ENCODE measurements around the gene GSC2. TPM values are rescaled to one million over a fixed set of nuclear protein-coding genes. Genes with fewer than 3 reads are reported as not detected.
A peak's percentile ranks its signal among the peaks of the same experiment; 100 is the strongest.

The GSC2 gene
- total and polyA plus RNA-seq, 9 of the 15 experiments (the other 6 are each of a cell fraction or from before 2014, with no cell fraction given): not detected

GRCh38 chr22:19177164-19178064 is 27.3 kb upstream of the GSC2 start (continued):
- TF ChIP-seq RREB1 (CRISPR knock-in tag; IDR thresholded peaks at IDR 0.05) (no peak), ZBTB1 (CRISPR knock-in tag; IDR thresholded peaks at IDR 0.05; ENCODE audit: borderline replicate concordance, low read depth) (no peak), FOXJ2 (tag; IDR thresholded peaks at IDR 0.05) (no peak), FOXA3 (CRISPR knock-in tag; conservative IDR thresholded peaks at IDR 0.05 in 1 of 2, IDR thresholded peaks at IDR 0.05 in 1 of 2) (no peak), HOMEZ (CRISPR knock-in tag; IDR thresholded peaks at IDR 0.05) (no peak), CREB3 (tag; conservative IDR thresholded peaks at IDR 0.05; ENCODE audit: low read depth) (no peak), CBFA2T2 (conservative IDR thresholded peaks at IDR 0.05) (no peak), ZNF586 (CRISPR knock-in tag; conservative IDR thresholded peaks at IDR 0.05) (peak; percentile 25; the same call in 1 of the 2 replicates), ATF1 (CRISPR knock-in tag; IDR thresholded peaks at IDR 0.05) (no peak), ATF1 (tag; IDR thresholded peaks at IDR 0.05) (no peak), ZC3H4 (CRISPR knock-in tag; IDR thresholded peaks at IDR 0.05; ENCODE audit: borderline replicate concordance) (no peak), EP300 (IDR thresholded peaks at IDR 0.05; ENCODE audit: low read length) (no peak), MCM7 (IDR thresholded peaks at IDR 0.05) (no peak), TGIF2 (CRISPR knock-in tag; IDR thresholded peaks at IDR 0.05) (no peak), LEF1 (IDR thresholded peaks at IDR 0.05) (no peak), NFXL1 (CRISPR knock-in tag; IDR thresholded peaks at IDR 0.05) (no peak), ELF2 (CRISPR knock-in tag; IDR thresholded peaks at IDR 0.05) (no peak), MLX (CRISPR knock-in tag; conservative IDR thresholded peaks at IDR 0.05) (peak; percentile 60 to 82; a peak in 1 of 4 replicates), TCF7 (IDR thresholded peaks at IDR 0.05; ENCODE audit: borderline replicate concordance) (no peak), SETDB1 (IDR thresholded peaks at IDR 0.05; ENCODE audit: low read length) (peak; percentile 72)

Data from K562 (cell line).